Uterus (tissue), 4 donors: Measurements from ENCODE around the gene MRTFB. TPM values are rescaled to one million over a fixed set of nuclear protein-coding genes. Genes with fewer than 3 reads are reported as not detected.

Experiments
- DNase-seq, 2 donors: peaks; one replicate each; pipeline ENCODE4 v3.0.0-alpha.2; 2019 to 2020
- H3K27ac ChIP-seq, 2 donors: fragments of 200-600 bp; sonication (generic); 1 replicate in 1 of 2; 2 replicates in 1 of 2; pipeline ENCODE4 v1.5.1; 2016 to 2018
- H3K27me3 ChIP-seq, 2 donors: fragments of 200-600 bp; sonication (generic); one replicate each; pipeline ENCODE4 v1.5.1; 2018 to 2019; ENCODE audit warnings: control low read depth in 1 of 2
- H3K36me3 ChIP-seq, 2 donors: fragments of 200-600 bp; sonication (generic); one replicate each; pipeline ENCODE4 v1.5.1; 2019; ENCODE audit warnings: control low read depth in 1 of 2
- H3K4me1 ChIP-seq, 2 donors: fragments of 200-600 bp; sonication (generic); one replicate each; pipeline ENCODE4 v1.5.1; 2018 to 2019; ENCODE audit warnings: control low read depth in 1 of 2
- H3K4me3 ChIP-seq, 2 donors: fragments of 200-600 bp; sonication (generic); 1 replicate in 1 of 2; 2 replicates in 1 of 2; pipeline ENCODE4 v1.5.1; 2018 to 2019; ENCODE audit warnings: mild to moderate bottlenecking in 1 of 2
- H3K9me3 ChIP-seq, 2 donors: fragments of 200-600 bp; sonication (generic); one replicate each; pipeline ENCODE4 v1.5.1; 2019; ENCODE audit warnings: control low read depth in 1 of 2
- CTCF ChIP-seq, 4 experiments: fragments of 200-600 bp in 2 of 4; fragments of 450-650 bp in 2 of 4; sonication (generic) in 2 of 4; IDR thresholded peaks; one replicate each; pipeline ENCODE4 v1.5.1; 2016 to 2019; ENCODE audit warnings: antibody characterized with exemption in 4 of 4, mild to moderate bottlenecking in 2 of 4, moderate library complexity in 1 of 4
- POLR2A ChIP-seq, 2 donors: fragments of 450-650 bp; IDR thresholded peaks; one replicate each; pipeline ENCODE4 v1.6.1; 2016; ENCODE audit warnings: antibody characterized with exemption in 2 of 2, mild to moderate bottlenecking in 1 of 2, moderate library complexity in 1 of 2
- intact Hi-C: fragments of 100-400 bp; cut with DNase I; formaldehyde crosslinking; loops from one replicate; pipeline ENCODE4 v1.15.1; 2023; ENCODE audit warnings: low total_unique reads
- total RNA-seq, 4 donors: library from RNA; depleted of rRNA in 3 of 4; stranded (reverse); fragments of >200 nt in 3 of 4; gene quantifications; one replicate each; pipeline versions ENCODE4 v1.1.0 to v1.2.4, GENCODE V29; 2014 to 2023
- donor health status: DM: yes; HTN: yes; CAD: no.

Gene MRTFB
- total RNA-seq, 4 donors from 2014 or later, result 49.8 to 178 (median 75.1) TPM

DNA sequence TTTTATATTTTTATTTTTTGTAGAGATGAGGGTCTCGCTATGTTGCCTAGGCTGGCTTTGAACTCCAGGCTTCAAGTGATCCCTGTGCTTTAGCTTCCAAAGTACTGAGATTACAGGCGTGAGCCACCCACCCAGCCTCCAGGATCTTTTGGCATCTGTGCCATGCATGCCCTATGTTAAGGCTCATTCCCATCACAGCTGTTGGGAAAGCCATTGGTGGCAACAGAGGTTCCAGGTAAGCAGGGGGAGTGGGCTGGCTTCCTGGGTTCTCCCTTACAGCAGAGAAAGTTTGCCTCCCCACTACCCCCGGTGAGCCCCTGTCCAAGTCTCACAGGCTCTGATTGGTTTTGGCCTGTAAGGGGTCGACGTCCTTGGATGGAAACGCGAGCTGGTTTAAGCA is 8.9 kb upstream of the MRTFB start:
- no peak for DNase-seq
- intact Hi-C loops, result no loop called here
- no peaks in the 10 kb centered on the region for H3K4me1 ChIP-seq

DNA sequence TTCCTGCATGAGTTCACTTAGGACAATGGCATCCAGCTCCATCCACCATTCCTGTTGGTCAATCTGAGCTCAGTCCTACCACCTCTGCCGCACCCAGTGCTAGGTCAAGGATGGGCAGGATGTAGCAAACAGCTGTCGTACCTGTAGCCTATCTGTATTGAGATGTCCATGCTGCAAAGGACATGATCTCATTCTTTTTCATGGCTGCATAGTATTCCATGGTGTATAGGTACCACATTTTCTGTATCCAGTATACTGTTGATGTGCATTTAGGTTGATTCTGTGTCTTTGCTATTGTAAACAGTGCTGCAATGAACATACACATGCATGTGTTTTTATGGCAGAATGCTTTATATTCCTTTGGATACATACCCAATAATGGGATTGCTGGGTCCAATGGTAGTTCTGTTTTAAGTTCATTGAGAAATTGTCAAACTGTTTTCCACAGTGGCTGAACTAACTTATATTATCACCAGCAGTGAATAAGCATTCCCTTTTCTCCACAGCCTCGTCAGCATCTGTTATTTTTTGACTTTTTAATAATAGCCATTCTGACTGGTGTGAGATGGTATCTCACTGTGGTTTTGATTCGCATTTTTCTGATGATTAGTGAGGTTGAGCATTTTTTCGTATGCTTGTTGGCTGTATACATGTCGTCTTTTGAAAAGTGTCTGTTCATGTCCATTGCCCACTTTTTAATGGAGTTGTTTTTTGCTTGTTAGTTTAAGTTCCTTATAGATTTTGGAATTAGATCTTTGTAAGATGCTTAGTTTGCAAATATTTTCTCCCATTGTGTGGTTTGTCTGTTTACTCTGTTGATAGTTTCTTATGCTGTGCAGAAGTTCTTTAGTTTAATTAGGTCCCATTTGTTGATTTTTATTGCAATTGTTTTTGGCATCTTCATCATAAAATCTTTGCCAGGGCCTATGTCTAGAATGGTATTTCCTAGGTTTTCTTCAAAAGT is 7.2 kb upstream of the MRTFB start:
- Histone ChIP-seq H3K27ac (no peak overlapping the region), H3K9me3 (no peaks in the 10 kb centered on the region), H3K4me1 (no peaks in the 10 kb centered on the region), H3K27me3 (no peaks in the 10 kb centered on the region), H3K36me3 (no peaks in the 10 kb centered on the region), H3K4me3 (no peak overlapping the region)
- intact Hi-C loops, result no loop called here
- no peak for DNase-seq
- no peak for TF ChIP-seq POLR2A (IDR thresholded peaks at IDR 0.05)
- TF ChIP-seq CTCF (IDR thresholded peaks at IDR 0.05), result no peak

More for the DNA sequence above, 8.9 kb upstream of the MRTFB start:
- Histone ChIP-seq H3K36me3 (no peaks in the 10 kb centered on the region), H3K4me3 (no peak overlapping the region), H3K9me3 (no peaks in the 10 kb centered on the region), H3K27ac (no peak overlapping the region), H3K27me3 (no peaks in the 10 kb centered on the region)
- TF ChIP-seq POLR2A (IDR thresholded peaks at IDR 0.05) (no peak), CTCF (IDR thresholded peaks at IDR 0.05) (no peak)

DNA sequence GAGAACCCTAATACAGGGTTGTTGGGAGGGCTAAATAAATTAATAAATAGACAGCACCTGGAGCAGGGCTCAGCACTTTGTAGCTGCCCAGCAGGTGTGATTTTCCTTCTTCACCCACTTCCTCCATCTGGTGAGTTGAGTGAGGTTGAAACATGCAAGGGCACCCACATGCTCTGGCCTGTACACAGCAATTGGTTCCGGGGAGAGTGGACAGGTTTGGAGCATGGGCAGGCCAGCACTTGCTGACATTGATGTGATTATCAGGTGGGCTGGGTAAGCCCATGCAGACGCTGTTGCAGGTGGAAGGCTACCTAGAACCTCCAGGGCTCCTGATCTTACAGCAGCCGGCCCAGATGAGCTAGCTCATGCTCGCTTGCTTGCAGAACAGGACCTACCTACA is 1.3 kb upstream of the MRTFB start:
- Histone ChIP-seq H3K27me3 (no peaks in the 10 kb centered on the region), H3K9me3 (no peaks in the 10 kb centered on the region), H3K4me3 (no peak overlapping the region), H3K27ac (no peak overlapping the region), H3K36me3 (no peaks in the 10 kb centered on the region), H3K4me1 (no peaks in the 10 kb centered on the region)
- intact Hi-C loops, result no loop called here
- no peak for TF ChIP-seq CTCF (IDR thresholded peaks at IDR 0.05)
- TF ChIP-seq POLR2A (IDR thresholded peaks at IDR 0.05), result no peak
- DNase-seq, result no peak

GRCh38 chr16:14070555-14070876 is 603 bp upstream of the MRTFB start:
- no peaks in the 10 kb centered on the region for H3K4me1 ChIP-seq
- DNase-seq, result no peak
- H3K27me3 ChIP-seq, result no peaks in the 10 kb centered on the region
- TF ChIP-seq CTCF (IDR thresholded peaks at IDR 0.05), result no peak
- no peak for TF ChIP-seq POLR2A (IDR thresholded peaks at IDR 0.05)
- no peaks in the 10 kb centered on the region for H3K9me3 ChIP-seq
- intact Hi-C loops, result no loop called here
- H3K27ac ChIP-seq, result peak overlapping the region; percentile 77 to 91
- H3K36me3 ChIP-seq, result no peaks in the 10 kb centered on the region
- H3K4me3 ChIP-seq, result peak overlapping the region; percentile 74 to 97

GRCh38 chr16:14071576-14072271 is 605 bp downstream of the MRTFB start:
- H3K27ac ChIP-seq, result peak overlapping the region; percentile 77 to 91
- H3K9me3 ChIP-seq, result no peaks in the 10 kb centered on the region
- no peak for DNase-seq
- no peaks in the 10 kb centered on the region for H3K27me3 ChIP-seq
- peak overlapping the region; percentile 74 to 97 for H3K4me3 ChIP-seq
- H3K4me1 ChIP-seq, result no peaks in the 10 kb centered on the region
- TF ChIP-seq CTCF (IDR thresholded peaks at IDR 0.05), result no peak
- TF ChIP-seq POLR2A (IDR thresholded peaks at IDR 0.05), result no peak
- intact Hi-C loops, result no loop called here
- H3K36me3 ChIP-seq, result no peaks in the 10 kb centered on the region
